GM21447 (cell line): Measurements from ENCODE around the gene TBC1D4.

Experiments used
- ATAC-seq: cut with Tn5 transposase; IDR thresholded peaks from one replicate; pipeline ENCODE4 v1.9.1; 2021; ENCODE audit not compliant: unreplicated experiment

TBC1D4 gene

GRCh38 chr13:75419656-75420055, 62.3 kb downstream of the TBC1D4 start:
- ATAC-seq, result no peak

GRCh38 chr13:75418997-75419396, 63.0 kb downstream of the TBC1D4 start:
- no peak for ATAC-seq

- ATAC-seq, result no peak
These were observed 63.7 kb downstream of the TBC1D4 start for GRCh38 chr13:75418186-75418843.

- no peak for ATAC-seq
These were observed 64.3 kb downstream of the TBC1D4 start for GRCh38 chr13:75417656-75418055.

GRCh38 chr13:75417012-75417384, 65.0 kb downstream of the TBC1D4 start:
- peak; percentile 8 for ATAC-seq

GRCh38 chr13:75416327-75417011, 65.5 kb downstream of the TBC1D4 start:
- ATAC-seq, result peak; percentile 87

GRCh38 chr13:75415694-75416093, 66.3 kb downstream of the TBC1D4 start:
- ATAC-seq, result no peak

- ATAC-seq, result no peak
These were observed 66.8 kb downstream of the TBC1D4 start for GRCh38 chr13:75415171-75415570.

GRCh38 chr13:75414036-75414827, 67.7 kb downstream of the TBC1D4 start:
- no peak for ATAC-seq

GRCh38 chr13:75411924-75412537, 69.9 kb downstream of the TBC1D4 start:
- ATAC-seq, result no peak

GRCh38 chr13:75410207-75410606, 71.8 kb downstream of the TBC1D4 start:
- ATAC-seq, result no peak

- no peak for ATAC-seq
These were observed 74.0 kb downstream of the TBC1D4 start for GRCh38 chr13:75407998-75408397.

- no peak for ATAC-seq
These were observed 74.5 kb downstream of the TBC1D4 start for GRCh38 chr13:75407473-75407872.

GRCh38 chr13:75405976-75406703, 75.8 kb downstream of the TBC1D4 start:
- no peak for ATAC-seq

GRCh38 chr13:75404726-75405125, 77.2 kb downstream of the TBC1D4 start:
- no peak for ATAC-seq

GRCh38 chr13:75402787-75403186, 79.2 kb downstream of the TBC1D4 start:
- no peak for ATAC-seq

- ATAC-seq, result peak; percentile 64
These were observed 81.2 kb downstream of the TBC1D4 start for GRCh38 chr13:75400775-75401174.

- ATAC-seq, result no peak
These were observed 82.1 kb downstream of the TBC1D4 start for GRCh38 chr13:75399879-75400217.

GRCh38 chr13:75399168-75399878, 82.6 kb downstream of the TBC1D4 start:
- ATAC-seq, result no peak

- ATAC-seq, result no peak
These were observed 83.9 kb downstream of the TBC1D4 start for GRCh38 chr13:75398072-75398471.
